GM12801 (cell line): Measurements from ENCODE around the gene EIPR1.

Source experiments
- TF ChIP-seq, protein P1 (sequence below): IDR thresholded peaks from one replicate; pipeline ENCODE4 v1.5.1; 2011; ENCODE audit warnings: control low read depth; ENCODE audit not compliant: insufficient read length; ENCODE audit errors: extremely low read depth

The EIPR1 gene

DNA sequence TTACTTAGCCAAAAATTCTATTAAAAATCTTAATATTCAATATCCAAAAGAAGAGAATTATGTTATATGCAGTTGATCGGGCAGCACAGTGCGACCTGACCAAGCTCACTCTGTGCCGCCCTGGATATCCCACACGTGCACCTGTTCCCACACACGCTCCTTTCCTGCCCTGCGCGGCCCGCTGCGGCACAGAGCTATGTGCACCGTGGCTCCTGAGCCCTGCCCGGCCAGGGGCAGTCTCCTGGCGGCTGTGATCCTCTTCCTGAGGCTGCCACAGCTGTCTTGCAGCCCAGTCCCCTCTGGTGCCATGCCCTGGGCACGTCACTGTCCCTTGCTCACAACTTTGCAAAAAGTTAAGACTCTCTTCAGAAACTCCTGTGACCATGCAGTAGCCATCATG lies 31.2 kb upstream of the EIPR1 start:
- TF ChIP-seq, protein P1, sequence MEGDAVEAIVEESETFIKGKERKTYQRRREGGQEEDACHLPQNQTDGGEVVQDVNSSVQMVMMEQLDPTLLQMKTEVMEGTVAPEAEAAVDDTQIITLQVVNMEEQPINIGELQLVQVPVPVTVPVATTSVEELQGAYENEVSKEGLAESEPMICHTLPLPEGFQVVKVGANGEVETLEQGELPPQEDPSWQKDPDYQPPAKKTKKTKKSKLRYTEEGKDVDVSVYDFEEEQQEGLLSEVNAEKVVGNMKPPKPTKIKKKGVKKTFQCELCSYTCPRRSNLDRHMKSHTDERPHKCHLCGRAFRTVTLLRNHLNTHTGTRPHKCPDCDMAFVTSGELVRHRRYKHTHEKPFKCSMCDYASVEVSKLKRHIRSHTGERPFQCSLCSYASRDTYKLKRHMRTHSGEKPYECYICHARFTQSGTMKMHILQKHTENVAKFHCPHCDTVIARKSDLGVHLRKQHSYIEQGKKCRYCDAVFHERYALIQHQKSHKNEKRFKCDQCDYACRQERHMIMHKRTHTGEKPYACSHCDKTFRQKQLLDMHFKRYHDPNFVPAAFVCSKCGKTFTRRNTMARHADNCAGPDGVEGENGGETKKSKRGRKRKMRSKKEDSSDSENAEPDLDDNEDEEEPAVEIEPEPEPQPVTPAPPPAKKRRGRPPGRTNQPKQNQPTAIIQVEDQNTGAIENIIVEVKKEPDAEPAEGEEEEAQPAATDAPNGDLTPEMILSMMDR: no peak

DNA sequence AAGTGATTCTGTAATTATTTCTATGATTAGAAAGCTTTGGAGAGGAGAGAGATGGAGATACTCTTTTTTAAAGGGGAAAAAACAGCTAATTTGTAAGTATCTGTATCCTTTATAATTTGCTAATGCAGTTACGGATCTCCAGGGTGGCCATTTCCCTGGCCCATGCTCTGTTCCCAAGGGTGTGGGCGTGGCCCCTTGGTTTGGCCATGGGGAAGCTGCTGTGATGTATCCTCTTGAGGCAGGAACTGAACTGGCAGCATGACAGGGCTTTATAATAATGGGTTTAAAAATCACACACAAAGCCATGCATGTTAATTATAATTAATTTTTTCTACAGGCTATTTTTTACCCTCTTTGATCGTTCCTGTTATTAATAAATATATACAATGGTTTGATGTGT lies 28.9 kb upstream of the EIPR1 start:
- TF ChIP-seq, protein P1: no peak

DNA sequence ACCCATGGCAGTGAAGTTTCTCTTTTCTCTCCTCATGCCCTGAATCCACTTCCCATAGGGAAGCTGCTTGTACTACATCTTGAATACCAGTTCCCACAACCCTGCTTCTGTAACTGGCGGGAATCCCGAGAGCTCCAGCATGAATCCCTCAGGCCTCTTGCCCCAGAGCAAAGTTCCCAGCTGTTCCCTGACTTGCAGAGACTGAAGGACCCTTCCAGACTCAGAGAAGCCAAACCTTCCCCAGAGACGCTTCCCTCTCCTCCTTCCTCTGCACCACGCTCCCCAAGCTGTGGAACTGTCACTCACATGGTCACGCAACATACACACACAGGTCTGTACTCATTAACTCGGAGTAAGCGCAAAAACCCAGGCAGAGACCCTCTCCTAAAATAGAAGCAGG lies 28.3 kb upstream of the EIPR1 start:
- TF ChIP-seq, protein P1: no peak

DNA sequence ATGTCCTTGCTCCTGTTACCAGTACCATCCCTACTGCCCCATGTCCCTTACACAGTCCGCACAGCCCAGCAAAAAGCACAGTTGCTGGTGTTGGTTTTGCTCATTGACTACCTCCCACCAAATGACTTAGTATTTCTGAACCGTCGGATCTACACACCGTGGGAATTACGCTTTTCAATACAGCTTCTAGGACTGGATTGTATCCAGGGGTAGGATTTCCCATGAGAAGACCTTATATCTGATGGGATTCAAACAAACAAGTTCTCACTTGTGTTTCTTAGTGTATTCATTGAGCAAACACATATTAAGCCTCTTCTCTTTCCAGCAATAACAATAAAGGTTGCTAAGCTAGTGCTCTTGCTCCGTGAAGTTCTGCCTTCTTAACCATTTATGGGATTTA lies 27.7 kb upstream of the EIPR1 start:
- TF ChIP-seq, protein P1: no peak

DNA sequence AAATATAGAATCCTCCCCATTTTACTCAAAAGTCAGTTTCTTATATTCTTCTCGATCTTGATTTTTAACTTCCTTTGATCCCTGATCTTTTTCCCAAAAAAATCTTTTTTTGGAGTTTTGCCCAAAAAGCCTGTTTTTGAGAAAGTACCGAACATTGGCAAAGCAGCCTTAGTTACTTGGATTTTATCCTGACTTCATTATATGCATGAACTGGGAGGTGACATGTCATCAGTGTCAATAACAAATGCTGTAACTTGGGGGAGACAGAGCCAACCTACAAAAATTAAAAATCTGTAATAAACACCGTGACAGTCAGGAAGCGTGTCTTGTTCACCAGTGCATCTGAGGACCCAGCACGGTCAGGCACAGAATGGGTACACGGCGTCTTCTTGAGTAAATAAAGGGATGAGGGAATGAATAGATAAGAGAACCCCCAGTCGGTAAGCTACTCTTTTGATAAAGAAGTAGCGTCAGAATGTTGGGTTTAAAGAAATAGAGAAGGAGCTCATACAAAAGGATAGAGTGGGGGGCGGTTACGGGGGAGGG lies 26.8 kb upstream of the EIPR1 start:
- TF ChIP-seq, protein P1: no peak

DNA sequence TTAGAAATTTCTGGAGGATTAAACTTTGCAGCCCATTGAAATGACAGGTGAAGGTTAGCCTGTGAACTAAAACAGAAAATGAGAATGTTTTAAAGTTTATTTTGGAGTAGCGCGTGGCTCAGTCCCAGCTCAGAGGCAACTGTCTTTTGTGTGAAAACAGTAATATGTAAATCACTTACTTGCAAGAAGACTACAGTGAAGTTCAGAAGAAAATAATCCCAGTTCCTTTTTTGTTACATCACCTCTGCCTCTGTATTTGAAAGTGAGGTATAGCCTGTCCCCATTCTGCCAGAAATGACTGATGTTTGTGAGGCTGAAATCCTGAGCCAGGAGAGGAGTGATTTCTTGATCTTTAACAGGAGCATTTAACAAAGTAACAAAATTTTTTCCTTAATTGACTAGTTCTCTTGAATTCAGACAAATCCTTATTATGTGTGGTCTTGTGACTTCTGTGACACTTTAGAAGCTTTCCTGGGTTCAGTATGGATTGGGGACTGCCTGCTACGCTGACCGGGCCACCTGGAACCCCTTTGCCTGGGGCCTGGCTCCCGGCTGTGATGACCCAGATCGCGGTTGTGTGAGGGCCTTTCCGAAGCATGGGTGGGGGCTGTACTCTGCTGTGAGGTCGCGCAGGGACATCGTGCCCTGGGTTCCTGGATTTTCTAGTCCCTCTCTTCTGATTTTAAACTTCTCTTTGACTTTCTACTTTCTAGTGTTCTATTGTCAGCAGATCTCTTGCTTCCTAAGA lies 26.1 kb upstream of the EIPR1 start:
- TF ChIP-seq, protein P1: no peak

DNA sequence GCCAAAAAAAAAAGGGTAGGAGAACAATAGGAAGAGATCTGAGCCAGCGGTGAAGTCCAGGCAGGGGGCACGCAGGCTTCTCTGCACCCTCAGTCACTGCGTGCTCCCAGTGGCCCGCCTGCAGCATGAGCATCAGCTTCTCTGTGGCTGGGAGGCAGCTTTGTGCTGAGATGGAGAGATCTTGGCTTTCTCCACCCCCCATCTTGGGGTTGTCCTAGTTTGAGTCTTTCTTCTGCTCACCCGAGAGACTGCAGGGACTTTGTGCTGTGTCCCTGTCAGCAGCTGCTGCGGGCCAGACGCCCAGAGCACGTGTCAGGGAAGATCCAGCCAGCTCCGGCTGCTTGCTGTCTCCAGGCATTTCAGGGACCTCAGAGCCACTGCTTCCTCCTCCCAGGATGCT lies 22.2 kb upstream of the EIPR1 start:
- TF ChIP-seq, protein P1: no peak
